Fibroblast of mammary gland (primary cell): ENCODE measurements around the gene CACNA2D3.

Experiments
- DNase-seq: peaks from one replicate; pipeline ENCODE4 v3.0.0-alpha.2; 2010; ENCODE audit warnings: low read depth
- H3K4me3 ChIP-seq: 2 replicates; pipeline ENCODE4 v1.5.1; 2011; ENCODE audit warnings: low read depth, mild to moderate bottlenecking, low read length, moderate library complexity; ENCODE audit not compliant: control insufficient read depth
- CTCF ChIP-seq: conservative IDR thresholded peaks from 2 replicates; pipeline ENCODE4 v1.5.1; 2011; ENCODE audit warnings: low read depth, low read length, inconsistent platforms; ENCODE audit not compliant: control insufficient read depth, insufficient read depth

Gene CACNA2D3

GRCh38 chr3:54127499-54128056 is 5.2 kb downstream of the CACNA2D3 start:
- DNase-seq: no peak
- no peak overlapping the region for H3K4me3 ChIP-seq
- no peak for TF ChIP-seq CTCF

GRCh38 chr3:54131026-54131605 is 8.8 kb downstream of the CACNA2D3 start:
- DNase-seq: no peak
- no peak for TF ChIP-seq CTCF
- H3K4me3 ChIP-seq: no peak overlapping the region

GRCh38 chr3:54131890-54132289 is 9.5 kb downstream of the CACNA2D3 start:
- no peak overlapping the region for H3K4me3 ChIP-seq
- TF ChIP-seq CTCF: no peak
- no peak for DNase-seq

- H3K4me3 ChIP-seq: no peak overlapping the region
- DNase-seq: no peak
- no peak for TF ChIP-seq CTCF
Observed at GRCh38 chr3:54132685-54133084, 10.3 kb downstream of the CACNA2D3 start.

GRCh38 chr3:54133196-54133595 is 10.8 kb downstream of the CACNA2D3 start:
- no peak overlapping the region for H3K4me3 ChIP-seq
- TF ChIP-seq CTCF: no peak
- no peak for DNase-seq

- no peak for DNase-seq
- no peak overlapping the region for H3K4me3 ChIP-seq
- TF ChIP-seq CTCF: no peak
Observed at GRCh38 chr3:54134155-54134554, 11.8 kb downstream of the CACNA2D3 start.

GRCh38 chr3:54134713-54135112 is 12.4 kb downstream of the CACNA2D3 start:
- TF ChIP-seq CTCF: no peak

More at GRCh38 chr3:54134713-54135112, 12.4 kb downstream of the CACNA2D3 start:
- H3K4me3 ChIP-seq: no peak overlapping the region
- no peak for DNase-seq
